CD4-positive, alpha-beta T cell treated with Interleukin-10 for 1 hour (primary cell): Measurements from ENCODE around the gene NOXO1.

Source experiments
- DNase-seq: peaks from one replicate; pipeline ENCODE4 v3.0.0-alpha.2; 2020

Gene NOXO1

DNA sequence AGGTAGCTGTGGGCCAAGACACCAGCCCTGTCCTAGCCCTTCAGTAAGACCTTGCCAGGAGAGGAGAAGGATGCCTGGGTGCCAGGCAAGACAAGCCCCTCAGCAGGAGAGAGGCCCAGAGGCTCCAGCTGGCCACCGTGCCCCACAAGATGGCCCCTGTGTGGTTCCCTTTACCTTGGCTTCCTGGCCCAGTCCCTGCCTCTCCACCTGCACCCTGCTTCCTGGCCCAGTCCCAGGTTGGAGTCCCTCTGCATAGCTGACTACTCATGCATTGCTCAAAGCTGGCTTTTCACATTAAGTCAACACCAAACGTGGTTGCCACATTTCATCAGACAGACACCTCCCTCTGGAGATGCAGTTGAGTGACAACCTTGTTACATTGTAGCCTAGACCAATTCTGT, 12.5 kb upstream of the NOXO1 start:
- peak; percentile 23 for DNase-seq

DNA sequence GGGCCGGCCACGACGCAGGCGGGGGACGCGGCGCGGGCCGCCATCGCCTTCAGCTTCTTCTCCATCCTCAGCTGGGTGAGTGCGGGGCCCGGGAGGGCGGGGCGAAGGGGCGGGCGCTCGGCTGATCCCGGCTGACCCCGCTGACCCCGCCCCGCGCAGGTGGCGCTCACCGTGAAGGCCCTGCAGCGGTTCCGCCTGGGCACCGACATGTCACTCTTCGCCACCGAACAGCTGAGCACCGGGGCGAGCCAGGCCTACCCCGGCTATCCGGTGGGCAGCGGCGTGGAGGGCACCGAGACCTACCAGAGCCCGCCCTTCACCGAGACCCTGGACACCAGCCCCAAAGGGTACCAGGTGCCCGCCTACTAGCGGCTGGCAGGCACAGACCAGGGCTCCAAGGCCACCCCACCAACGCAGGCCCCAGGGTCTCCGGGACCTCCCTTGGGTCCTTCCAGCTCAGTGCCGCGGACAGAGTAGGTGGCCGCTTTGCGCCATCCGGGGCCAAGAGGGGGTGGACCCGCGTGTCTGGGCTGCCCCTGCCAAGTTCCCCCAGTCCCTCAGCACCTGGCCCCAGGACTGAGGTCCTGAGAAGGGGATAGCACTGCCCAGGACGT, 11.5 kb upstream of the NOXO1 start:
- DNase-seq: no peak

- peak; percentile 98 for DNase-seq
These were observed 10.9 kb upstream of the NOXO1 start for GRCh38 chr16:1991948-1992703.

GRCh38 chr16:1991588-1991947, 10.3 kb upstream of the NOXO1 start:
- DNase-seq: peak; percentile 17

- DNase-seq: peak; percentile 71
These were observed 9.9 kb upstream of the NOXO1 start for GRCh38 chr16:1991135-1991551.

GRCh38 chr16:1990351-1991134, 9.3 kb upstream of the NOXO1 start:
- DNase-seq: peak; percentile 65

- DNase-seq: no peak
These were observed 8.8 kb upstream of the NOXO1 start for GRCh38 chr16:1990101-1990350.

- DNase-seq: peak; percentile 28
These were observed 8.2 kb upstream of the NOXO1 start, which contains the start of gene SYNGR3 for GRCh38 chr16:1989209-1990100. TSS of gene SYNGR3 (plus strand) at chr16:1989970. CDS start at chr16:1990103, 133 bp downstream.

- DNase-seq: no peak
These were observed 5.9 kb upstream of the NOXO1 start for GRCh38 chr16:1987198-1987597.

GRCh38 chr16:1985466-1986150, 4.3 kb upstream of the NOXO1 start:
- no peak for DNase-seq

GRCh38 chr16:1984347-1985225, 3.3 kb upstream of the NOXO1 start:
- no peak for DNase-seq

GRCh38 chr16:1983544-1984346, 2.5 kb upstream of the NOXO1 start, which contains the start of gene GFER:
TSS of gene GFER (plus strand) at chr16:1984193. CDS start at chr16:1984219, 26 bp downstream.
- DNase-seq: peak; percentile 83

GRCh38 chr16:1982991-1983543, 1.8 kb upstream of the NOXO1 start:
- no peak for DNase-seq

- no peak for DNase-seq
These were observed 754 bp upstream of the NOXO1 start for GRCh38 chr16:1982013-1982433.

DNA sequence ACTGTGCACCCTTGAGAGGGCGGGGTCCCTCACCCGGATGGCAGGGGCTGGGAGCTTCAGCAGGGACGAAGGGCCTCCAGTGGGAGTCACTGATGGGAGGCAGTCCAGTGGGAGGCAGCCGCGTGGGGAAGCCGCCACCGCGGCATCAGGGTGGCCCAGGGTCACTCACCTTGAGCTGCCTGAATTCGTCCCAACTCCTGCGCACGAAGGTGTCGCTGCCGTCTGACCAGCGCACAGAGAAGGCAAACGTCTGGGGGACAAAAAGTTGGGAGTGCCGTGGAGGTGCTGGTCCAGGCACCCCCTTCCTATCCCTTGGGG, 540 bp downstream of the NOXO1 start:
- DNase-seq: no peak

DNA sequence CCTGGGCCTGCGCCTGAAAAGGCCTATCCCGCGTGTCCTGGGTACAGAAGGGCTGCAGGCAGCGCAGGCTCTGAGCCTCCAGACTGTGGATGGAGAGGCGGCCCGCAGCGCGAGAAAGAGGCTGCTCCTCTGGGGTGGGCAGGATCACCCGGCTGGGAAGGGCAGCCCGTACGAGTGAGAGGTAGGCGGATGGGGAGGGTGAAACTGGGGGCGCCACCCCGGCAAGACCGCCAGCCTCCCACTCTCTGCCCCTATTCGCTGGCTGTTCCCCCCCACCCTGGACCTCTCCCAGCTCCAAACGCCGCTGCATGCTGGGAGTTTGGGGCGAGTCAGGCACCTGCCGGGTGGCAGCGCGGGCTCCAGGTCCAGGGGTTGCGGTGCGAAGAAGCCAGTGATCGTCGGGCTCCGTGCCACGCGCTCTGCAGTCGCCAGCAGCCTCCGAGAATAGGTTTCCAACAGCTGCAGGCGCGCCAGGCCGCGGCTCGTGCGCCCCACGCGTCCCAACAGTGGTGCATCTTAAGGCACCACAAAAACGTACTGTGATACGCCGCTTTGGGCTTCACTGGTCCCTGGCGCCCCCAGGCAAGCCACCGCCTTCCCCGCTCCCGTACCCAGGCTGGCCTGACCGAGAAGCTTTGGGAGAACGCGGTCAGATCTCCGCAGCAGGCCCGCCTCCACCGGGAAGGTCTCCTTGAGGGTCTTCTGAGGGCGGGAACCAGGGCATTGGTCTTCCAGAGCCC, 1.1 kb downstream of the NOXO1 start:
- DNase-seq: no peak

- DNase-seq: peak; percentile 54
These were observed 1.8 kb downstream of the NOXO1 start for GRCh38 chr16:1979271-1980029.

DNA sequence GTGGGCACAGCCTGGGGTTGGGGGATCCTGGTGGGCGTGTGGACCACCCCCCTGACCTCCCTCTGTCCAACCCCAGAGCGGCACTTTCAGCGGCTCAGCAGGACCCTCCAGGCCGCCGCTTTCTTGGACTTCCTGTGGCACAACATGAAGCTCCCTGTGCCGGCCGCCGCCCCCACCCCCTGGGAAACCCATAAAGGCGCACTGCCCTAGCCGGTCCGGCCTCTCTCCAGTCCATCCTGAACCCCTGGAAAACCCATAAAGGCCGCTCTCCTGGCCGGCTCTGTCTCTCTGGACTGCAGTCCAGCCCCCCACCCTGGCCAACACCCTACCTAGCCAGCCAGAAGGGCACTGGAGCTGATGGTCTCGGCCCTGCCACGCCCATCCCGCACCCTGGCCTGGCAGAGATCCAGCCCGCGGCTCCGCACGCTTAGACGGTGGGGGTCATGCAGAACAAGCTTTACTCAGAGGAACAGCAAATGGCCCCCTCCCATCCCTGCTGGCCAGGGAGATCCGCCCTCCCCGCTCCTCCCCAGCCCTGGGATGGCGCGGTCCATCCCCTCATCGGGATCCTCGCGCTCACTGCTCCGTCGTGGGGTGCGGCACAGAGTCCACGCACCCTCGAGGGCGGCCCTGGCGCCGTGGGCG, 2.7 kb downstream of the NOXO1 start:
- DNase-seq: no peak
